ENCODE results near the gene TNFAIP8L2.

- no peak for TF ChIP-seq CTCF (IDR thresholded peaks at IDR 0.05)
- no peak for TF ChIP-seq POLR2A (IDR thresholded peaks at IDR 0.05)
These were observed 13.9 kb upstream of the TNFAIP8L2 start for GRCh38 chr1:151142411-151143056.
